Cardiac muscle cell (in vitro differentiated cells and primary cell): ENCODE data around the gene TCF7. TPM values are rescaled to one million over a fixed set of nuclear protein-coding genes. Genes with fewer than 3 reads are reported as not detected.

ENCODE experiments used
- DNase-seq, 2 donors: peaks; one replicate each; pipeline versions ENCODE4 v3.0.0 to v3.0.0-alpha.2; 2010 to 2017; ENCODE audit warnings: low read depth in 1 of 2, low spot score in 1 of 2
- H3K27ac ChIP-seq: fragments of 200-600 bp; sonication (generic); 2 replicates; pipeline ENCODE4 v1.5.1; 2016
- H3K27me3 ChIP-seq: fragments of 200-600 bp; sonication (generic); 2 replicates; pipeline ENCODE4 v1.6.0; 2016; ENCODE audit warnings: control low read depth
- H3K36me3 ChIP-seq: fragments of 200-600 bp; sonication (generic); 2 replicates; pipeline ENCODE4 v1.5.1; 2016; ENCODE audit warnings: control low read depth
- H3K4me1 ChIP-seq: fragments of 200-600 bp; sonication (generic); 2 replicates; pipeline ENCODE4 v1.8.1; 2017; ENCODE audit warnings: low read depth, mild to moderate bottlenecking, mixed run types
- H3K4me3 ChIP-seq: fragments of 200-600 bp; sonication (generic); 2 replicates; pipeline ENCODE4 v1.5.1; 2016; ENCODE audit warnings: mild to moderate bottlenecking
- H3K9me3 ChIP-seq: fragments of 200-600 bp; sonication (generic); 2 replicates; pipeline ENCODE4 v1.5.1; 2017; ENCODE audit warnings: low read depth, mild to moderate bottlenecking, control low read depth
- polyA plus RNA-seq: library from polyadenylated mRNA; unstranded; fragments of >200 nt; fragmentation: Nextera tagmentation; extraction: Ambion mirVana; gene quantifications from 2 replicates; pipeline ENCODE4 v1.2.1, GENCODE V29; 2016
- total RNA-seq: library from RNA; depleted of rRNA; stranded (reverse); fragments of >200 nt; gene quantifications from 2 replicates; pipeline ENCODE4 v1.2.3, GENCODE V29; 2016
- TF ChIP-seq, protein P1 (sequence below): IDR thresholded peaks from 2 replicates; pipeline ENCODE4 v1.5.1; 2012; ENCODE audit warnings: low read depth, mild to moderate bottlenecking, low read length

The TCF7 gene
- total and polyA plus RNA-seq, 2 experiments from 2014 or later, result 6.8 to 28.9 TPM

DNA sequence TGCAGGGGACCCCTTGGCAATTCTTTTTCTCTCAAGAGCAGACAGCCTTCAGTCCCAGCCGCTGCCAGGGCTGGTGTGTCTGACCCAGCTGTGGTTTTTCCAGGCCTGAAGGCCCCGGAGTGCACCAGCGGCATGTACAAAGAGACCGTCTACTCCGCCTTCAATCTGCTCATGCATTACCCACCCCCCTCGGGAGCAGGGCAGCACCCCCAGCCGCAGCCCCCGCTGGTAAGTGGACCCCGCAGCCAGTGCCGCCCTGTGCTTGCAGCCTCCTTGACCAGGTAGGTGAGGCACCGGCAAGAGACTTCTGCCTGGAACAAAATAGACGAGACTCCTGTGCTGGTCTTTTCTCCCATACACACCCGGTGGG lies 1.3 kb downstream of the TCF7 start:
- Histone ChIP-seq H3K36me3 (peaks cover 4% of the 10 kb centered on the region), H3K27ac (peak overlapping the region; percentile 73), H3K27me3 (peaks cover 19% of the 10 kb centered on the region), H3K9me3 (no peaks in the 10 kb centered on the region), H3K4me3 (peak overlapping the region; percentile 61), H3K4me1 (no peaks in the 10 kb centered on the region)
- TF ChIP-seq, protein P1, sequence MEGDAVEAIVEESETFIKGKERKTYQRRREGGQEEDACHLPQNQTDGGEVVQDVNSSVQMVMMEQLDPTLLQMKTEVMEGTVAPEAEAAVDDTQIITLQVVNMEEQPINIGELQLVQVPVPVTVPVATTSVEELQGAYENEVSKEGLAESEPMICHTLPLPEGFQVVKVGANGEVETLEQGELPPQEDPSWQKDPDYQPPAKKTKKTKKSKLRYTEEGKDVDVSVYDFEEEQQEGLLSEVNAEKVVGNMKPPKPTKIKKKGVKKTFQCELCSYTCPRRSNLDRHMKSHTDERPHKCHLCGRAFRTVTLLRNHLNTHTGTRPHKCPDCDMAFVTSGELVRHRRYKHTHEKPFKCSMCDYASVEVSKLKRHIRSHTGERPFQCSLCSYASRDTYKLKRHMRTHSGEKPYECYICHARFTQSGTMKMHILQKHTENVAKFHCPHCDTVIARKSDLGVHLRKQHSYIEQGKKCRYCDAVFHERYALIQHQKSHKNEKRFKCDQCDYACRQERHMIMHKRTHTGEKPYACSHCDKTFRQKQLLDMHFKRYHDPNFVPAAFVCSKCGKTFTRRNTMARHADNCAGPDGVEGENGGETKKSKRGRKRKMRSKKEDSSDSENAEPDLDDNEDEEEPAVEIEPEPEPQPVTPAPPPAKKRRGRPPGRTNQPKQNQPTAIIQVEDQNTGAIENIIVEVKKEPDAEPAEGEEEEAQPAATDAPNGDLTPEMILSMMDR, result no peak
- DNase-seq, result no peak

DNA sequence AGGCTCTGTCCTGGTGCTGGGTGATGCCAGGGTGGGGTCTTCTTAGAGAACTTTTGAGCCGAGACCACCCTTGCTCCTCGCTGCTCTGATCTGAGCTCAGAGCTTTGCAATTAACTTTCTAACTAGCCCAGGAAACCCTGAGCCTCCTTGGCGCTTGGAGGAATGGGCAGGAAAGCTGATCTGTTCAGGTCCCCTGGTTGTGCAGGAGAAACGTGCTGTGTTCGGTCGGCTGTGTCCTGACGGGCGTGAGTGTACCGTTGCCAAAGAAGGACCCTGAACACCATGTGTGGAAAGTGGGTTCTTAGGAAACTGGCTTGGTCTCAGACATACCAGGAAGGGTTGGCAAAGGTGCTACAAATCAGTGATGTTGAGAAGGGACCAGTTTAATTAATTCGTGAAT lies 1.8 kb downstream of the TCF7 start:
- DNase-seq, result no peak
- Histone ChIP-seq H3K4me1 (no peaks in the 10 kb centered on the region), H3K4me3 (no peak overlapping the region), H3K27me3 (peaks cover 19% of the 10 kb centered on the region), H3K9me3 (no peaks in the 10 kb centered on the region), H3K27ac (no peak overlapping the region), H3K36me3 (peaks cover 4% of the 10 kb centered on the region)
- TF ChIP-seq, protein P1, result no peak

DNA sequence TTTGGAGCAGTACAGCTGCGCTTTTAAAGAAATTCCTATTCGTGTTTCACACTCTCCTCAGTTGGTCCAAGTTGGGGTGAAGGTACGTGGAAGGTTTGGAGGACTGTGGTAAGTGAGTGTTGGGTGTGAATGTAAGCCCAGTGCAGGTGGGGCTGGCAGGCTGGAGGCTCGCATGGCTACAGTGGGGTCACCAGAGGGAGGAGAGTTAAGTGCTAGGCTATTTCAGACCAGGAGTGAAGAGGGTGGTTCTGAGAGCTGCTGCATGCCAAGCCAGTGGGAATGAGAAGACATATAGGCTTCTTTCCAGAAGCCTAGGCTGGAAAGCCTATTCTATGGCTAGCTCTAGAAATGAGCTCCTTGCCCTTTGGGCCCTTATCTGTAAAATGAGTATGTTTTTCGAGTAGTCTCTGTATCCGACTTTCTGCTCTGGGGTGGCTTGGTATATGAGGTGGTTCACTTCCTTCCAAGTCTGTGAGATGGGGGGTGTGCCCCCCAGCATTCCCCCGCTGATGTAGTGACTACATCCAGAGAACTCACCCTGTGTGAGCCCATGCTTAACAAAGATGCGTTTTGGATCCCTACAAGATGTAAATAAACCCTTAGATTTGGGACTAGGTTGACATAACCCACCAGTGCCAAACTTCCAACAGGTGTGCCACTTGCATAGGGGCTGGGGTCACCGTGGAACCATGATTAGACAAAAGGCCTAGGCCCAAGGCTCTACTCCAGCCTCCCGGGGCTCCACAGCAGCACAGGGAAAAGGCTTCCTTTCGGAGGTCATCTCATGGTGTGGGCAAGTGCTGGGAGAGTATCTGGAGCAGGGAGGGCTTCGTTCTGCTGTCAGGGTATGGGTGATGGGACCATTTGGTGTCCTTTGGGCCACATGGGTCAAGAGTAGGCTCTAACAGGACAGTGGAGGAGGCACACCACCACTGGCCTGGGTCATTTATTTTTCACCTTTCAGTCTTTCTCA lies 2.6 kb downstream of the TCF7 start:
- TF ChIP-seq, protein P1, result no peak
- no peak overlapping the region for H3K4me3 ChIP-seq
- peaks cover 4% of the 10 kb centered on the region for H3K36me3 ChIP-seq
- H3K9me3 ChIP-seq, result no peaks in the 10 kb centered on the region
- no peak overlapping the region for H3K27ac ChIP-seq
- H3K27me3 ChIP-seq, result peaks cover 16% of the 10 kb centered on the region
- no peaks in the 10 kb centered on the region for H3K4me1 ChIP-seq
- DNase-seq, result no peak

DNA sequence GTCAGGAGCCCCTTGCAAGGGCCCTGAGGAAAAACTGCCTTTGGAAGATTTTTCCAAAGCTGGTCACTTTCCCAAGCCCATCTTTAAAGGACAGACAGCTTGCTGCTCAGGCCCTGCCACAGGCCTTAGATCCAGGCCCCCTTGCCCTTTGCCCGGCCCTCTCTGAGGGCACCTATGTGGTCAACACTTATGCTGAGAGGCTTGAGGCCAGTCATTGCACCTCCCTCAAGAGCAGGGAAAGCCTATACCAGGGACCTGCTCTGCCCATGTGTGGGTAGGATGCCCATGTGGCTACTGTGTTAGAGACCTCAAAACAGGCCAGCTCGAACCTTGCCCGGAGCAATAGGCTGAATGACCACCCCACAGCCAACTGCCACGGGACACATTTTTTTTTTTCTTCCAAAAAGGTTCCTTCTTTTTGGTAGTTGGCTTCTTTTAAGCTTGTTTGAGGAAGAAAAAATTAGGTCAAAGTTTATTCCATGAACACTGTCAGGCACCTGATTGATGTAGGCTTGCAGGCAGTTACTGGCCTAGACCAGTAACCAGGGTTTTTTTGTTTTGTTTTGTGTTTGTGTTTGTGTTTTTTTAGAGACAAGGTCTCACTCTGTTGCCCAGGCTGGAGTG lies 3.8 kb downstream of the TCF7 start:
- Histone ChIP-seq H3K4me3 (no peak overlapping the region), H3K36me3 (peaks cover 4% of the 10 kb centered on the region), H3K27me3 (peaks cover 7% of the 10 kb centered on the region), H3K9me3 (no peaks in the 10 kb centered on the region), H3K27ac (no peak overlapping the region), H3K4me1 (no peaks in the 10 kb centered on the region)
- TF ChIP-seq, protein P1, result no peak
- DNase-seq, result no peak

DNA sequence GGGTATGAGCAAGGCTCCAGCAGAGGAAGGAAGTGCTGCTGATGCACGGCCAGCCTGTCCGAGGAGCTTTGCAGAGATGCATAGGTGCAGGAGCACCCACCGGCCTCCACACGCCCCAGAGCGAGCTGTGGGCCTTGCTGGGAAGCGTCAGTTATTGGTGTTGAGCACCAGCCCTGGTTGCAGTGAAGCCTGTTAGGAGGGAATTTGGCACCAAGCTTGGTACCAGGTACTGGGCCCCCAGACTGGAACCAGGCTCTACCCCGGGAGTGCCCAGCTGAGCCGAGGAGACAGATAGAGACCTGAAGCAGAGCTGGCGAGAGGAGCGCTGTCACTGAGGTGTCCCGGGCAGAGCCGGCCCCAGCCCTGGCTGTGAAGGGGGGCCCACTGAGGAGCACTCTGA lies 5.2 kb downstream of the TCF7 start:
- TF ChIP-seq, protein P1, result no peak
- no peak overlapping the region for H3K4me3 ChIP-seq
- H3K36me3 ChIP-seq, result peaks cover 4% of the 10 kb centered on the region
- H3K9me3 ChIP-seq, result no peaks in the 10 kb centered on the region
- no peak for DNase-seq
- H3K4me1 ChIP-seq, result no peaks in the 10 kb centered on the region
- no peak overlapping the region for H3K27ac ChIP-seq
- no peaks in the 10 kb centered on the region for H3K27me3 ChIP-seq
